GM21723 (cell line): ENCODE data around the gene ZMYM5.
A peak's percentile ranks its signal among the peaks of the same experiment; 100 is the strongest.
"Not testable (repeated sequence)": the region's sequence is repeated elsewhere in the genome, so short reads cannot be mapped to it uniquely, and the experiment has no call there.

Experiments used
- ATAC-seq: cut with Tn5 transposase; IDR thresholded peaks from one replicate; pipeline ENCODE4 v1.9.1; 2021; ENCODE audit warnings: mild to moderate bottlenecking, moderate library complexity; ENCODE audit not compliant: unreplicated experiment

ZMYM5 gene

GRCh38 chr13:19822673-19823072 lies 40.8 kb downstream of the ZMYM5 start:
- no peak for ATAC-seq

DNA sequence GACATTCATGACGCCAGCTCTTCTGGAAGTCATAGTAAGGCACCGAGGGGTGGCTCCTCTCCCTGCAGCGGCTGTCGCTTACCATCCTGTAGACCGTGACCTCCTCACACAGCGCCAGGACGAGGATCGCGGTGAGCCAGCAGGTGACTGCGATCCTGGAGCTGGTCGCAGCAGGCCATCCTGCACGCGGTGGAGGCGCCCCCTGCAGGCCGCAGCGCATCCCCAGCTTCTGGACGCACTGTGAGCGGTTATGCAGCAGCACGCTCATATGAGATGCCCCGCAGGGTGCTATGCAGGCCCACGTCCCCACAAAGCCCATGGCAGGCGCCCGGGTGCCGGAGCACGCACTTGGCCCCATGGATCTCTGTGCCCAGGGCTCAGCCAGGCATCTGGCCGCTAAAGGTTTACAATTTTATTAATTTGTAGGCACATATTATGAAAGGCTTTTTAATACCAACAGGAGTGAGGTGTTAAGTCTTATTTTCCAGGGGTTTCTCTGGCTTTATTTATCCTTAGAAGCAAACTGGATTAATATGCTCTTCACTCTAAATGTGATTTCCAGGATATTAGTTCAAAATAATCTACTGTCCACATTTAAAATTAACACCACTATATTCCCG lies 45.1 kb downstream of the ZMYM5 start:
- ATAC-seq = no peak

- ATAC-seq = no peak
Measured at GRCh38 chr13:19817510-19818158, 45.8 kb downstream of the ZMYM5 start.

GRCh38 chr13:19817106-19817505 lies 46.3 kb downstream of the ZMYM5 start:
- ATAC-seq = no peak

DNA sequence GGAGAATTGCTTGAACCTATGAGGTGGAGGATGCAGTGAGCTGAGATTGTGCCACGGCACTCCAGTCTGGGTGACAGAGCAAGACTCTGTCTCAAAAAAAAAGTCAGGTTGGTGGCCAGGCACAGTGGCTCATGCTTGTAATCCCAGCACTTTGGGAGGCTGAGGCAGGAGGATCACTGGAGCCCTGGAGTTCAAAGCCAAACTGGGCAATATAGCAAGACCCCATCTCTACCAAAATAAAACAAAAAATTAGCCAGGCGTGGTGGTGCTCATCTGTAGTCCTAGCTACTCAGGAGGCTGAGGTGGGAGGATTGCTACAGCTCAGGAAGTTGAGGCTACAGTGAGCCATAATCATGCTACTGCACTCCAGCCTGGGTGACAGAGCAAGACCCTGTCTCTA lies 47.6 kb downstream of the ZMYM5 start:
- not testable (repeated sequence) for ATAC-seq

DNA sequence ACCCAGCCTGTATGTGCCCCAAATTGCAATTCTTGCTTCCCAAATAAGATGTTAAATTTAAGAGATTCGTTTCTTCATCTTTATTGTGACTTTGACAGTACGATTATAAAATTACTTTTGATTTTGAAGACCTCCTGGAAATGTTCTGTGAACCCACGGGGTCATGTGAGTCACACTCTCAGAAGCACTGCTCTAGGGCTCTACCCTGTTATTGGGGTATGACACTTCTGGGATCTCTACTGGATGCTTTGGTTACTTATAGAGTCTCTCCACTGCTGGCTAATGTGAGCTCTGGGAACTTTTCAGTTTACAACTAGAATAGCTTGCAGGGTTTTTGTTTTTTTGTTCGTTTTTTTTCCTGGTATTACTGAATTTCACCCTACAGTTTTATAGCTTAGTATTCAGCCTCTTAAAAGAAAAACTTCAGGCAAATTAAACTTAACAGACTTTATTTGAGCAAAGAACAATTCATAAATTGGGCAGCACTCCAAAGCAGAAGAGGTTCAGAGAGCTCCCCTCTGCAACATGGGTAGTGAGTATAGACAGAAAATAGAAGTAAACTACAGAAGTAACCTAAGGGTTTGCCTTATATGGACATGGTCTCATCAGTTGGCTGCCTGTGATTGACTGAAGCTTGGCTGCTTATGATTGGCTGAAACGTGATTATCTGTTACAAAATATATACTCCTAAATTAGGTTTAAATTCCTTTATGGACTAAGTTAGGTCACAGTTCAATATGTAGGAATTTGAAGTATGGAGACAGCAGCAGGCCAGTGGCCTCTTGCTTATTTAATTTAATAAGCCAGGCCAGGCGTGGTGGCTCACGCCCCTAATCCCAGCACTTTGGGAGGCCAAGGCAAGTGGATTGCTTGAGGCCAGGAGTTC lies 52.2 kb downstream of the ZMYM5 start:
- ATAC-seq = no peak

- ATAC-seq = no peak
Measured at GRCh38 chr13:19810151-19810550, 53.3 kb downstream of the ZMYM5 start.

GRCh38 chr13:19805765-19806164 lies 57.7 kb downstream of the ZMYM5 start:
- no peak for ATAC-seq

DNA sequence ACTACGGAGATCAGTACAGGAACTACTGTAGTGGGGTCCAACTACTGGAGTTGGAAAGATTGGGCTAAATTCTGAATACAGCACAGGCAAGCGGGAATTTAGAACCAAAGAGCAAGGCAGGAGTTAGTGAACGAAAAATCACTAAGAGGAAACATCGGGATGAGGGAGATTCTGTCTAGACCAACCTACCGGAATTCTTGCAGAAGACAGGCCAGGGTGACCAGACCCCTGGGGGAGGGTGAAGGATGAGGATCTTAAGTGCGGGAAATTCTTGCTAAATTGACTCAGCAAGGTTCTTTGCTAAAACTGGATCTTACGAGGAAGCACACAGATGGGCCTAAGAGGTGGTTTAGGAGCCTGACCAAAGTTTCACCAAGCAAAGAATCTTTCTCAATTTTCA lies 67.5 kb downstream of the ZMYM5 start:
- no peak for ATAC-seq

DNA sequence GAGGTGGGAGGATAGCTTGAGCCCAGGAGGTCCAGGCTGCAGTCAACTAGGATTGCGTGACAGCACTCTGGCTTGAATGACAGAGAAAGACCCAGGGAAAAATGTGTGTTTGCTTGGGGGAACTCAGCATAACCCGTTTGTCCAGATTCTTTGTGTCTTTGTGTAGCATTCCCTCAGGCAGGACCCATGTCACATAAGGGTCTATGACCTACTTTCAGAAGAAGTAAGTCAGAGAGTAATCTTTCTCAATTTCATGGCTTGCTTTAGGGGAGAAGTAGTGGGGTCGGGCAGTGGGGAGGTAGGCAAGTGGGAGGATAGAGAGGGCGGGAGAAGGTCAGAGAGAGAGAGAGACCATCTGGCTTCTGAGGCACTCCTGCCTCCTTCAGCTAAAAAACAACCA lies 68.8 kb downstream of the ZMYM5 start:
- no peak for ATAC-seq

GRCh38 chr13:19791953-19792537 lies 71.4 kb downstream of the ZMYM5 start:
- no peak for ATAC-seq

GRCh38 chr13:19782727-19783682 lies 80.4 kb downstream of the ZMYM5 start, which contains the start of gene PSPC1:
Gene PSPC1 (minus strand): TSS chr13:19782945. CDS start chr13:19782757, 188 bp downstream.
- peak; percentile 84 for ATAC-seq

- peak; percentile 54 for ATAC-seq
Measured at GRCh38 chr13:19782049-19782726, 81.3 kb downstream of the ZMYM5 start.

DNA sequence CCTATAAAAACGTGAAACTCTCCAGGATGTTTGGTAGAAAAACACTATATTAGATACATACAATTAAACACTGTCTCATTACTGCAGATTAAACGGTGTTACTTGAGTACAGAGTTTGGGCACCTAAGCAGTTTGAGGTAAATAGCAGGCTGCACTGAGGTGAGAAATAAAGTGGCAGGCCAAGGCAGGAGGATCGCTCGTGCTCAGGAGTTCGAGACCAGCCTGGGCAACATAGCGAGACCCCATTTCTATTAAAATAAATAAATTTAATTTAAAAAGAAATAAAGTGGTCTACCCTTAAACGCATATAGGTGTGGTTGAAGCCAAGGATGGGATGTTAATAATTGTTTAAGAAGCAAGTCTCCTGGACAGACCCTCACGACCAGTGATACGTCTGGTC lies 81.9 kb downstream of the ZMYM5 start:
- no peak for ATAC-seq

GRCh38 chr13:19780753-19781418 lies 82.6 kb downstream of the ZMYM5 start:
- ATAC-seq = not testable (repeated sequence)
